Urothelium cell line (cell line): Measurements from ENCODE around the gene ALPG.
"Not testable (repeated sequence)": the region's sequence is repeated elsewhere in the genome, so short reads cannot be mapped to it uniquely, and the experiment has no call there.

Source experiments
- DNase-seq: peaks from one replicate; pipeline ENCODE4 v3.0.0; 2011; ENCODE audit warnings: low spot score, mixed read lengths
- FAIRE-seq: peaks from 2 replicates; lab custom pipeline; 2011; peaks lifted over from hg19 to GRCh38; lab: Jason Lieb, UNC

Gene ALPG

GRCh38 chr2:232418466-232419244 is 12.0 kb downstream of the ALPG start:
- DNase-seq (no peak), FAIRE-seq (no peak)

GRCh38 chr2:232419245-232420072 is 12.8 kb downstream of the ALPG start:
- FAIRE-seq (no peak), DNase-seq (no peak)

- FAIRE-seq: no peak
- no peak for DNase-seq
These were observed 13.4 kb downstream of the ALPG start for GRCh38 chr2:232420073-232420454.

- FAIRE-seq: no peak
- DNase-seq: no peak
These were observed 14.0 kb downstream of the ALPG start for GRCh38 chr2:232420463-232421188.

GRCh38 chr2:232421189-232421785 is 14.6 kb downstream of the ALPG start:
- DNase-seq: no peak
- no peak for FAIRE-seq

GRCh38 chr2:232422051-232422450 is 15.4 kb downstream of the ALPG start:
- DNase-seq: no peak
- FAIRE-seq: no peak

GRCh38 chr2:232422996-232423395 is 16.4 kb downstream of the ALPG start:
- FAIRE-seq, DNase-seq: not testable (repeated sequence)

GRCh38 chr2:232423407-232423806 is 16.8 kb downstream of the ALPG start:
- FAIRE-seq, DNase-seq: not testable (repeated sequence)

GRCh38 chr2:232431705-232432590 is 25.3 kb downstream of the ALPG start:
- FAIRE-seq (no peak), DNase-seq (no peak)

- FAIRE-seq: no peak
- no peak for DNase-seq
These were observed 26.0 kb downstream of the ALPG start for GRCh38 chr2:232432598-232433184.

- FAIRE-seq: peak; percentile 44
- not testable (repeated sequence) for DNase-seq
These were observed 27.0 kb downstream of the ALPG start for GRCh38 chr2:232433622-232434021.

- DNase-seq: no peak
- FAIRE-seq: no peak
These were observed 27.4 kb downstream of the ALPG start for GRCh38 chr2:232434091-232434490.

GRCh38 chr2:232434563-232435374 is 28.1 kb downstream of the ALPG start:
- DNase-seq (no peak), FAIRE-seq (no peak)

GRCh38 chr2:232435375-232435648 is 28.7 kb downstream of the ALPG start:
- FAIRE-seq: no peak

GRCh38 chr2:232435805-232436204 is 29.2 kb downstream of the ALPG start:
- FAIRE-seq: no peak

More at GRCh38 chr2:232435375-232435648, 28.7 kb downstream of the ALPG start:
- DNase-seq: no peak

GRCh38 chr2:232436381-232437194 is 29.9 kb downstream of the ALPG start:
- DNase-seq (no peak), FAIRE-seq (no peak)

More at GRCh38 chr2:232435805-232436204, 29.2 kb downstream of the ALPG start:
- DNase-seq: no peak

GRCh38 chr2:232437195-232437571 is 30.5 kb downstream of the ALPG start:
- FAIRE-seq (no peak), DNase-seq (no peak)

- no peak for FAIRE-seq
These were observed 31.4 kb downstream of the ALPG start for GRCh38 chr2:232438091-232438490.

More at GRCh38 chr2:232438091-232438490, 31.4 kb downstream of the ALPG start:
- no peak for DNase-seq
